ENCODE measurements around the gene GEMIN5. TPM values are rescaled to one million over a fixed set of nuclear protein-coding genes. Genes with fewer than 3 reads are reported as not detected.

GEMIN5 gene
- total RNA-seq, 1 donor from 2014 or later, result 16.3 TPM

DNA sequence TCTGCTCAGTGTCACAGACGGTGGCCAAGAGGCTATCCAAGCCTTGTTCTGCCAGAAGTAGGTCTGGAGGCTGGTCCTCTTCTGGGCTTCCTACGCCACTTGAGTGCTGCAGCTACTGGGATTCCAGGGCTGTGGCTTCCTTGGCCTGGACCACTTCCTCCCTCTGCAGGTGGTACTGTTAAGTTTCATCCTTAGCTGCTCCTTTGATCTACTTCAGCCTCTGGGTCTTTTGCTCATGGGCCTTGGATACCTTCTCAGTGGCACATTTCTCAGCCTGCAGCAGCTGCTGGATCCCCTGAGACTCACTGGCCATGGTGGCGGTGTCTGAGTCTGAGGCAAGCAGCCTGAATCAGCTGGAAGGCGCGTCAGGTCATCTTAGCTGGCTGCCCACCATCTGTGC lies 69.3 kb downstream of the GEMIN5 start:
- Histone ChIP-seq H3K4me3 (ENCODE audit: low read depth, low read length) (no peak overlapping the region), H3K36me3 (ENCODE audit: control insufficient read depth, insufficient read depth, low read length) (peaks cover 2% of the 10 kb centered on the region), H3K27me3 (ENCODE audit: control insufficient read depth, insufficient read depth, low read length) (no peaks in the 10 kb centered on the region)
- no peak for DNase-seq (ENCODE audit: low read depth)
- TF ChIP-seq, protein P1, sequence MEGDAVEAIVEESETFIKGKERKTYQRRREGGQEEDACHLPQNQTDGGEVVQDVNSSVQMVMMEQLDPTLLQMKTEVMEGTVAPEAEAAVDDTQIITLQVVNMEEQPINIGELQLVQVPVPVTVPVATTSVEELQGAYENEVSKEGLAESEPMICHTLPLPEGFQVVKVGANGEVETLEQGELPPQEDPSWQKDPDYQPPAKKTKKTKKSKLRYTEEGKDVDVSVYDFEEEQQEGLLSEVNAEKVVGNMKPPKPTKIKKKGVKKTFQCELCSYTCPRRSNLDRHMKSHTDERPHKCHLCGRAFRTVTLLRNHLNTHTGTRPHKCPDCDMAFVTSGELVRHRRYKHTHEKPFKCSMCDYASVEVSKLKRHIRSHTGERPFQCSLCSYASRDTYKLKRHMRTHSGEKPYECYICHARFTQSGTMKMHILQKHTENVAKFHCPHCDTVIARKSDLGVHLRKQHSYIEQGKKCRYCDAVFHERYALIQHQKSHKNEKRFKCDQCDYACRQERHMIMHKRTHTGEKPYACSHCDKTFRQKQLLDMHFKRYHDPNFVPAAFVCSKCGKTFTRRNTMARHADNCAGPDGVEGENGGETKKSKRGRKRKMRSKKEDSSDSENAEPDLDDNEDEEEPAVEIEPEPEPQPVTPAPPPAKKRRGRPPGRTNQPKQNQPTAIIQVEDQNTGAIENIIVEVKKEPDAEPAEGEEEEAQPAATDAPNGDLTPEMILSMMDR (IDR thresholded peaks at IDR 0.05; ENCODE audit: insufficient read depth, low read length, poor library complexity, severe bottlenecking), result no peak

DNA sequence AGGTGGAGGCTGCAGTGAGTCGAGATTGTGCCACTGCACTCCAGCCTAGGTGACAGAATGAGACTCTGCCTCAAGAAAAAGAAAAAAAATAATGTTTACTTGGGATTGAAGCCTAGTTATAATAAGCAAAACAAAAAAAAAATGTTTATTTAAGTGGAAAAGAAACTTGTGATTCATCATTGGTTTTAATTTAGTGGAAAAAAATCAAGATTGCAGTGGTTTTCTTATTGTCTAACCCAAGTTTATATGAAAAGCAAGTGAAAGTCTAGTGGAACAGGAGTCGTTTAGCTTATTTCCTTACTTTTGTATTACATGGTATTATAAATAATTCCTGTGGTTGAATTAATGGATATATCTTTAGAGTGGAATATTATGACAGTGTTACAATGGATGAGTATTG lies 71.2 kb downstream of the GEMIN5 start:
- TF ChIP-seq, protein P1 (IDR thresholded peaks at IDR 0.05; ENCODE audit: insufficient read depth, low read length, poor library complexity, severe bottlenecking), result no peak
- peaks cover 3% of the 10 kb centered on the region for H3K36me3 ChIP-seq (ENCODE audit: control insufficient read depth, insufficient read depth, low read length)
- no peak overlapping the region for H3K4me3 ChIP-seq (ENCODE audit: low read depth, low read length)
- H3K27me3 ChIP-seq (ENCODE audit: control insufficient read depth, insufficient read depth, low read length), result no peaks in the 10 kb centered on the region
- no peak for DNase-seq (ENCODE audit: low read depth)

DNA sequence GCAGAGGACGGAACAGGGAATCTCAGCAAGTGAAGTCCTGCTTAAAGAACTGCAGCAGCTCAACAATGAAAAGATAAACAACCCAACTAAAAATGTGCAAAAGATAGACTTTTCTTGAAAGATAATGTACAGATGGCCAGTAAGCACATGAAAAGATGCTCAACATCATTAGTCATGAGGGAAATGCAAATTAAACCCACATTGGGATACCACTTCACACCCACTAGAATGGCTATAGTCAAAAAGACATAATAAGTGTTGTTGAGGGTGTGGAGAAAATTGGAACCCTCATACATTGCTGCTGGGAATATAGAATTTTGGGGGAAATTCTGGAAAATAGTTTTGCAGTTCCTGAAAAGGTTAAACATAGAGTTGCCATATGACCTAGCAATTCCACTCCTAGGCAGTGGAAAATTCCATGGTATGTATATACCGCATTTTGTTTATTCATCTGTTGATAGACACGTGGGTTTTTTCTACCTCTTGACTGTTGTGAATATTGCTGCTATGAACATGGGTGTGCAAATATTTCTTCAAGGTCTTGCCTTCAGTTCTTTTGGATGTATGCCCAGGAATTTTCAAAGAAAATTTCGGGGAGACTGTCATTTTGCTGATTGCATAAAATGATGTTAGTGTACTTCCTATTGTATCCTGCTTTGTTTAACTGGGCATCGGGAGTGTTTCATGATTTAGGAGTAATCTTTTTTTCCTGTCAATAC lies 72.4 kb downstream of the GEMIN5 start:
- Histone ChIP-seq H3K27me3 (ENCODE audit: control insufficient read depth, insufficient read depth, low read length) (no peaks in the 10 kb centered on the region), H3K4me3 (ENCODE audit: low read depth, low read length) (no peak overlapping the region), H3K36me3 (ENCODE audit: control insufficient read depth, insufficient read depth, low read length) (peaks cover 3% of the 10 kb centered on the region)
- no peak for DNase-seq (ENCODE audit: low read depth)
- TF ChIP-seq, protein P1 (IDR thresholded peaks at IDR 0.05; ENCODE audit: insufficient read depth, low read length, poor library complexity, severe bottlenecking), result no peak

GRCh38 chr5:154863291-154864080 lies 74.5 kb downstream of the GEMIN5 start:
- Histone ChIP-seq H3K4me3 (ENCODE audit: low read depth, low read length) (no peak overlapping the region), H3K36me3 (ENCODE audit: control insufficient read depth, insufficient read depth, low read length) (peaks cover 3% of the 10 kb centered on the region), H3K27me3 (ENCODE audit: control insufficient read depth, insufficient read depth, low read length) (no peaks in the 10 kb centered on the region)
- no peak for DNase-seq (ENCODE audit: low read depth)
- TF ChIP-seq, protein P1 (IDR thresholded peaks at IDR 0.05; ENCODE audit: insufficient read depth, low read length, poor library complexity, severe bottlenecking), result no peak

- Histone ChIP-seq H3K4me3 (ENCODE audit: low read depth, low read length) (no peak overlapping the region), H3K27me3 (ENCODE audit: control insufficient read depth, insufficient read depth, low read length) (no peaks in the 10 kb centered on the region), H3K36me3 (ENCODE audit: control insufficient read depth, insufficient read depth, low read length) (peaks cover 3% of the 10 kb centered on the region)
- no peak for DNase-seq (ENCODE audit: low read depth)
- TF ChIP-seq, protein P1 (IDR thresholded peaks at IDR 0.05; ENCODE audit: insufficient read depth, low read length, poor library complexity, severe bottlenecking), result no peak
Observed at GRCh38 chr5:154862766-154863165, 75.2 kb downstream of the GEMIN5 start.

Data from kidney epithelial cell (primary cell).